ENCODE results near the gene AKAP8L.

- TF ChIP-seq CTCF (IDR thresholded peaks at IDR 0.05) (no peak), POLR2A (IDR thresholded peaks at IDR 0.05) (no peak)
These were observed 37.7 kb upstream of the AKAP8L start for GRCh38 chr19:15456441-15456840.
